ENCODE measurements around the gene ADD1. TPM values are rescaled to one million over a fixed set of nuclear protein-coding genes. Genes with fewer than 3 reads are reported as not detected.
"Not testable (repeated sequence)": the region's sequence is repeated elsewhere in the genome, so short reads cannot be mapped to it uniquely, and the experiment has no call there.

ADD1 gene
- total and polyA plus RNA-seq, 4 donors: 127 to 400 (median 268) TPM

GRCh38 chr4:2944586-2945526 is 101.2 kb downstream of the ADD1 start:
- Histone ChIP-seq H3K9ac (ENCODE audit: insufficient read depth in 1 of 2, low read length in 2 of 2) (no peak overlapping the region), H3K27ac (ENCODE audit: low read depth in 1 of 2, low read length in 1 of 2) (no peak overlapping the region), H3K36me3 (ENCODE audit: control insufficient read depth in 4 of 4, insufficient read depth in 4 of 4, low read length in 4 of 4) (peaks cover 22 to 75% (median 45%) of the 10 kb centered on the region in 4 donors), H3K9me3 (ENCODE audit: control insufficient read depth in 4 of 4, insufficient read depth in 3 of 4, low read length in 3 of 4) (no peaks in the 10 kb centered on the region), H3K4me3 (no peak overlapping the region), H3K27me3 (ENCODE audit: control insufficient read depth in 3 of 3, insufficient read depth in 3 of 3, low read length in 2 of 3) (no peaks in the 10 kb centered on the region), H3K4me1 (ENCODE audit: control insufficient read depth in 5 of 5, insufficient read depth in 5 of 5, low read length in 5 of 5) (no peaks in the 10 kb centered on the region)
- TF ChIP-seq CTCF (IDR thresholded peaks at IDR 0.05; ENCODE audit: control extremely low read depth, extremely low read depth): no peak
- ATAC-seq (ENCODE audit: insufficient read depth, low FRiP score) (no peak), DNase-seq (peak in 1 of 3 donors; percentile 4)
- WGBS, 2 donors: 88 to 89% methylated on average over 30 of the region's 30 CpGs

GRCh38 chr4:2945619-2946604 is 102.3 kb downstream of the ADD1 start:
- not testable (repeated sequence) for H3K9ac ChIP-seq (ENCODE audit: insufficient read depth in 1 of 2, low read length in 2 of 2); H3K4me3 ChIP-seq; H3K9me3 ChIP-seq (ENCODE audit: control insufficient read depth in 4 of 4, insufficient read depth in 3 of 4, low read length in 3 of 4); ATAC-seq (ENCODE audit: insufficient read depth, low FRiP score); DNase-seq; H3K4me1 ChIP-seq (ENCODE audit: control insufficient read depth in 5 of 5, insufficient read depth in 5 of 5, low read length in 5 of 5); H3K27me3 ChIP-seq (ENCODE audit: control insufficient read depth in 3 of 3, insufficient read depth in 3 of 3, low read length in 2 of 3); H3K27ac ChIP-seq (ENCODE audit: low read depth in 1 of 2, low read length in 1 of 2)
- 93 to 97% methylated on average over 27 to 28 of the region's 30 CpGs for WGBS, 2 donors
- peaks cover 24 to 70% (median 52%) of the 10 kb centered on the region in 4 donors for H3K36me3 ChIP-seq (ENCODE audit: control insufficient read depth in 4 of 4, insufficient read depth in 4 of 4, low read length in 4 of 4)

GRCh38 chr4:2946812-2947600 is 103.4 kb downstream of the ADD1 start:
- WGBS, 2 donors: 93 to 95% methylated on average over 19 of the region's 19 CpGs
- DNase-seq (peak in 1 of 3 donors; percentile 11), ATAC-seq (ENCODE audit: insufficient read depth, low FRiP score) (no peak)
- H3K4me1 ChIP-seq (ENCODE audit: control insufficient read depth in 5 of 5, insufficient read depth in 5 of 5, low read length in 5 of 5): no peaks in the 10 kb centered on the region
- no peak overlapping the region for H3K9ac ChIP-seq (ENCODE audit: insufficient read depth in 1 of 2, low read length in 2 of 2)
- no peak overlapping the region for H3K27ac ChIP-seq (ENCODE audit: low read depth in 1 of 2, low read length in 1 of 2)
- no peaks in the 10 kb centered on the region for H3K9me3 ChIP-seq (ENCODE audit: control insufficient read depth in 4 of 4, insufficient read depth in 3 of 4, low read length in 3 of 4)
- H3K4me3 ChIP-seq: no peak overlapping the region
- TF ChIP-seq CTCF (IDR thresholded peaks at IDR 0.05; ENCODE audit: control extremely low read depth, extremely low read depth): no peak
- no peaks in the 10 kb centered on the region for H3K27me3 ChIP-seq (ENCODE audit: control insufficient read depth in 3 of 3, insufficient read depth in 3 of 3, low read length in 2 of 3)
- H3K36me3 ChIP-seq (ENCODE audit: control insufficient read depth in 4 of 4, insufficient read depth in 4 of 4, low read length in 4 of 4): peaks cover 24 to 67% (median 57%) of the 10 kb centered on the region in 4 donors
